ENCODE measurements around the gene RYR2.
"Not testable (repeated sequence)": the region's sequence is repeated elsewhere in the genome, so short reads cannot be mapped to it uniquely, and the experiment has no call there.

RYR2 gene

DNA sequence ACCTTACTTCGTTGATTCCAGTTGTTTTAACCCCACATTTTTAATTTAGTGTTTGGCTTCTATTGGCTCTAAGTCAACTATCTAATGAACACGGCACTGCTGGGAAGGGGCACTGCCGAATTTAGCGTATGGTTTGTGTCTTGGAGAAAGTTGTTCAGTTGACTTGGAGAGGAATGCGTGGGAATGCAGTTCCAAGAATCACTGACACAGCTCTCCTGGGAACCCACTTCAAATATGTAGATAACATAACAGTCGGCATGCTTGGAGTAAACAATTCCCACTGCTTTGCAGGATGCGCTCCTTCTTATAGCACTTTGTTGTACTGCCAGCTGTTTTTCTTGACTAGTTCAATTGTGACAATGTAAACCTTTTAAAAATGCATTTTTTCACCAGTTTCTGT, 104.3 kb downstream of the RYR2 start:
- no peak overlapping the region for H3K4me3 ChIP-seq (ENCODE audit: low read depth, low read length)
- no peak for DNase-seq (ENCODE audit: low read depth)
- TF ChIP-seq, protein P1, sequence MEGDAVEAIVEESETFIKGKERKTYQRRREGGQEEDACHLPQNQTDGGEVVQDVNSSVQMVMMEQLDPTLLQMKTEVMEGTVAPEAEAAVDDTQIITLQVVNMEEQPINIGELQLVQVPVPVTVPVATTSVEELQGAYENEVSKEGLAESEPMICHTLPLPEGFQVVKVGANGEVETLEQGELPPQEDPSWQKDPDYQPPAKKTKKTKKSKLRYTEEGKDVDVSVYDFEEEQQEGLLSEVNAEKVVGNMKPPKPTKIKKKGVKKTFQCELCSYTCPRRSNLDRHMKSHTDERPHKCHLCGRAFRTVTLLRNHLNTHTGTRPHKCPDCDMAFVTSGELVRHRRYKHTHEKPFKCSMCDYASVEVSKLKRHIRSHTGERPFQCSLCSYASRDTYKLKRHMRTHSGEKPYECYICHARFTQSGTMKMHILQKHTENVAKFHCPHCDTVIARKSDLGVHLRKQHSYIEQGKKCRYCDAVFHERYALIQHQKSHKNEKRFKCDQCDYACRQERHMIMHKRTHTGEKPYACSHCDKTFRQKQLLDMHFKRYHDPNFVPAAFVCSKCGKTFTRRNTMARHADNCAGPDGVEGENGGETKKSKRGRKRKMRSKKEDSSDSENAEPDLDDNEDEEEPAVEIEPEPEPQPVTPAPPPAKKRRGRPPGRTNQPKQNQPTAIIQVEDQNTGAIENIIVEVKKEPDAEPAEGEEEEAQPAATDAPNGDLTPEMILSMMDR (IDR thresholded peaks at IDR 0.05; ENCODE audit: insufficient read depth, low read depth, low read length, missing control alignments): no peak

DNA sequence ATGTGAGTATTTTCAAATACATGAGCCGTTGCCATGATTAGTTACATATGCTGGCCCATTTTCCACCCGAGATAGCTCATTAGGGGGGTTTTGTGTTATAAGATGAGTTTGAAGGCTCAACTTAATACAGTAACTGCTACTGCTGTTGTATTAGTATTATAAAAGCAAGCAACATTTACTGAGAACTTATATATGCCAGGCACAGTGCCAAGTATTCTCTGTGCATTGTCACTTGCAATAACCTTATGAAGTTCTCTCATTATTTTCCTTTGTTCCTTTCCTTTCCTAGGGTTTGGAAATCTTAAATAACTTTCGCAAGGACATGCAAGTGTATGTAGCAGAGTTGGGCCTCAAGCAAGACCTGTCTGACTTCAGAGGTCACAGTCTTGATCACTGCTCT, 107.9 kb downstream of the RYR2 start:
- no peak for DNase-seq (ENCODE audit: low read depth)
- TF ChIP-seq, protein P1 (IDR thresholded peaks at IDR 0.05; ENCODE audit: insufficient read depth, low read depth, low read length, missing control alignments): no peak
- H3K4me3 ChIP-seq (ENCODE audit: low read depth, low read length): no peak overlapping the region

GRCh38 chr1:237151979-237152378, 110.0 kb downstream of the RYR2 start:
- DNase-seq (ENCODE audit: low read depth); H3K4me3 ChIP-seq (ENCODE audit: low read depth, low read length): not testable (repeated sequence)

DNA sequence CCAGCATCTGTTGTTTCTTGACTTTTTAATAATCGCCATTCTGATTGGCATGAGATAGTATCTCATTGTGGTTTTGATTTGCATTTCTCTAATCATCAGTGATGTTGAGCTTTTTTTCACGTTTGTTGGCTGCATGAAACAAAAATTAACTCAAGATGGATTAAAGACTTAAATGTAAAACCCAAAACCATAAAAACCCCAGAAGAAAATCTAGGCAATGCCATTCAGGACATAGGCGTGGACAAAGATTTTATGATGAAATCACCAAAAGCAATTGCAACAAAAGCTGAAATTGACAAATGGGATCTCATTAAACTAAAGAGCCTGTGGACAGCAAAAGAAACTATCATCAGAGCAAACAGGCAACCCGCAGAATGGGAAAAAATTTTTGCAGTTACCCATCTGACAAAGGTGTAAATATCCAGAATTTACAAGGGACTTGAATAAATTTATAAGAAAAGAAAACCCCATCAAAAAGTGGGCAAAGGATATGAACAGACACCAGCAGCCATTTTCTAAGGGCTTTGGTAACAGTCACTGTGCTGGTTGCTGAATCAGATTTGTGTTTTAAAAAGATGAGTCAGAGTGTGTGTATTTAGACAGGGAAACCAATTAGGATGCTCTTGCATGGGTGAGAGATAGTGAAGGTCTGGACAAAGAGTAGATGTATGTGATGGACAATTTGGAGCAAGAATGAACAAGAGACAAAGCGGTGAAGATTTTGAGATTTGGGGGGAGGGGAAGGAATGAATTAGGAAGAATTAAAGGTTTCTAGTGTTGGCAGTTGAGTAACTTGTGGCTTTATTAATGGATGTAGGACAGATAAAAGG, 110.7 kb downstream of the RYR2 start:
- DNase-seq (ENCODE audit: low read depth): no peak
- no peak overlapping the region for H3K4me3 ChIP-seq (ENCODE audit: low read depth, low read length)
- TF ChIP-seq, protein P1 (IDR thresholded peaks at IDR 0.05; ENCODE audit: insufficient read depth, low read depth, low read length, missing control alignments): no peak

DNA sequence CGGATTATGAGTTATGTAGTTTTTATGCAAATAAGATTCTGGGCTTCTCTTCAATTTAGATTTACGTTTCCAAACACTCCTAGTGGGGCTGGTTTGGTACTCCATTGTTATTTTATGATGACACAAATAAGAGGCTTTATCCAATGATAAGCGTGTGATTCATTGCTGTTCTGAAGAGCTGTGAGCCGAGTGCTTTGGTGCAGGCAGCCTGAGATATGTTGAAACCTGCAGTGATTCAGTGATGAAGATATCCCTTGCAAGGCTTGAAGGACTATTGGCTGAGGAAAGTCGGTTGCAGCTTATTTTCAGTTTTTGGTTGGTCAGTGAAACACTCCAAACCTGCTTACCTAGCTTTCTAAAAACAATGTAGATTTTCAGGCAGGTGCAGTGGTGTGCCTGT, 112.2 kb downstream of the RYR2 start:
- TF ChIP-seq, protein P1 (IDR thresholded peaks at IDR 0.05; ENCODE audit: insufficient read depth, low read depth, low read length, missing control alignments): no peak
- DNase-seq (ENCODE audit: low read depth): no peak
- no peak overlapping the region for H3K4me3 ChIP-seq (ENCODE audit: low read depth, low read length)

DNA sequence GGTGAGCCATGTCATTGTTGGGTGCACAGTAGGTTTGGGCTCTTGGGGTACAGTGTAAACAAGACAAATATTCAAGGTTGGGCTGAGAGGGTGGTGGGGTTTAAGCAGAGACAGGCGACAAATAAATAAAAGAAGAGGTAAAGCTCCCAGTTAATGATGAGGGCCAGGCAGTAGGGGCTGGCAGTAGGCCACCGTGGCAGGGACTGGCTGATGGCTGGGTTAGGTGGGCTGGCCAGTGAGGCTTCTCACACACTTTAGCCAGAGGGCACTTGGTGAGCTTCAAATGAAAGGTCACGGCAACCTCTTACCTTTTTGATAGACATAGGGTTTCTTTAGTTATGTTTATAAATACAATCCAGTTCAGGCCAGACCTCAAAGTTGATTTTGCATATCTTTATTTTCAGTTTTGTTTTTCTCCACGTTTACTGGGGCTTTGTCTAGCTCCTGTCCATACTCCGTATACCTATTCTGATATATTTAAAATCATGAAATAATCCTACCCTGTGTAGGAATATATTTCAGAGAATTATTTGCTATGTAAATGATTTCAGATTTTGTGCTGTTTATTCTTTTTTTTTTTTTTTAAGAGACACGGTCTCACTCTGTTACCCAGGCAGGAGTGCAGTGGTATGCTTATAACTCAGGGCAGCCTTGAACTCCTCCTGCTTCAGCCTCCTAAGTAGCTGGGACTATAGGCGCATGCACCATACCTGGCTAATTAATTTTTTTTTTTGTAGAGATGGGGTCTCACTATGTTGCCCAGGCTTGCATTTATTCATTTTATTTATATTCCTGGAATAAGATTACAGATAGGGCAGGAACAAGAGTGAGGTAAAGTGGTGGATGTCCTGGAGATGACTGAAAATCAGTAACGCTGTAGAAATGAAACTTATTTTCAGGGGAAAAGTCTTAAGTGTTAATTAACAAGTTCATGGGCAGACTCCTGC, 122.7 kb downstream of the RYR2 start:
- TF ChIP-seq, protein P1 (IDR thresholded peaks at IDR 0.05; ENCODE audit: insufficient read depth, low read depth, low read length, missing control alignments): no peak
- DNase-seq (ENCODE audit: low read depth): no peak
- H3K4me3 ChIP-seq (ENCODE audit: low read depth, low read length): no peak overlapping the region

- no peak overlapping the region for H3K4me3 ChIP-seq (ENCODE audit: low read depth, low read length)
- DNase-seq (ENCODE audit: low read depth): no peak
- TF ChIP-seq, protein P1 (IDR thresholded peaks at IDR 0.05; ENCODE audit: insufficient read depth, low read depth, low read length, missing control alignments): no peak
Observed at GRCh38 chr1:237166086-237166485, 124.1 kb downstream of the RYR2 start.
